CD14-positive monocyte (primary cell): Measurements from ENCODE around the gene PSTPIP1. TPM values are rescaled to one million over a fixed set of nuclear protein-coding genes. Genes with fewer than 3 reads are reported as not detected.

Source experiments
- DNase-seq, 3 donors: peaks; one replicate each; pipeline ENCODE4 v3.0.0-alpha.2; 2011 to 2022
- H2AFZ ChIP-seq: 2 replicates; pipeline ENCODE4 v1.6.0; 2012; ENCODE audit warnings: mild to moderate bottlenecking, low read depth, low read length, inconsistent platforms; ENCODE audit not compliant: insufficient read depth, poor library complexity, severe bottlenecking
- H3K27ac ChIP-seq, 2 donors: 1 replicate in 1 of 2; 2 replicates in 1 of 2; pipeline ENCODE4 v1.5.1; 2012 to 2013; ENCODE audit warnings: low read length in 2 of 2, control low read depth in 1 of 2, inconsistent platforms in 1 of 2, low read depth in 1 of 2, mild to moderate bottlenecking in 1 of 2
- H3K27me3 ChIP-seq, 2 donors: one replicate each; pipeline versions ENCODE4 v1.6.0 to v1.6.1; 2011 to 2013; ENCODE audit warnings: low read length in 2 of 2; ENCODE audit not compliant: control insufficient read depth in 2 of 2, insufficient read depth in 2 of 2
- H3K36me3 ChIP-seq, 2 donors: replicated peaks in 1 of 2; 1 replicate in 1 of 2; 2 replicates in 1 of 2; pipeline versions ENCODE4 v1.5.1 to v1.6.1; 2012 to 2013; ENCODE audit warnings: low read length in 2 of 2, control low read depth in 1 of 2, inconsistent platforms in 1 of 2, mild to moderate bottlenecking in 1 of 2; ENCODE audit not compliant: insufficient read depth in 2 of 2, control insufficient read depth in 1 of 2
- H3K4me1 ChIP-seq, 2 donors: 1 replicate in 1 of 2; 2 replicates in 1 of 2; pipeline versions ENCODE4 v1.5.1 to v1.6.1; 2012 to 2013; ENCODE audit warnings: low read length in 2 of 2, control low read depth in 1 of 2, inconsistent platforms in 1 of 2, mild to moderate bottlenecking in 1 of 2, moderate library complexity in 1 of 2; ENCODE audit not compliant: insufficient read depth in 2 of 2, control insufficient read depth in 1 of 2
- H3K4me2 ChIP-seq: replicated peaks from 2 replicates; pipeline ENCODE3; 2012; ENCODE audit warnings: low read length, moderate library complexity, mild to moderate bottlenecking; ENCODE audit not compliant: poor library complexity, severe bottlenecking; ENCODE audit errors: extremely low read depth
- H3K4me3 ChIP-seq, 3 experiments: fragments of 200-600 bp in 1 of 3; sonication (generic) in 1 of 3; replicated peaks in 1 of 3; 1 replicate in 2 of 3; 2 replicates in 1 of 3; pipeline ENCODE4 v1.5.1; 2011 to 2013; ENCODE audit warnings: low read length in 3 of 3, mild to moderate bottlenecking in 3 of 3, control low read depth in 2 of 3, low read depth in 2 of 3, inconsistent platforms in 1 of 3, moderate library complexity in 1 of 3
- H3K79me2 ChIP-seq: 2 replicates; pipeline ENCODE4 v1.6.0; 2012; ENCODE audit warnings: mild to moderate bottlenecking, control low read depth, inconsistent platforms, low read length, moderate library complexity; ENCODE audit not compliant: insufficient read depth
- H3K9ac ChIP-seq: 2 replicates; pipeline ENCODE4 v1.6.0; 2017; ENCODE audit warnings: low read length, mild to moderate bottlenecking; ENCODE audit not compliant: insufficient read depth, poor library complexity, severe bottlenecking
- H3K9me3 ChIP-seq, 2 donors: replicated peaks in 1 of 2; 1 replicate in 1 of 2; 2 replicates in 1 of 2; pipeline versions ENCODE4 v1.5.1 to v1.6.1; 2012 to 2013; ENCODE audit warnings: low read length in 2 of 2, control low read depth in 1 of 2; ENCODE audit not compliant: control insufficient read depth in 1 of 2, insufficient read depth in 1 of 2
- H4K20me1 ChIP-seq: 2 replicates; pipeline ENCODE4 v1.6.0; 2012; ENCODE audit warnings: mild to moderate bottlenecking, low read length, control low read depth, moderate library complexity; ENCODE audit not compliant: insufficient read depth
- H3K27ac Mint-ChIP-seq, 7 donors: one replicate each; pipeline ENCODE4 v1.8.0; 2020; ENCODE audit warnings: mild to moderate bottlenecking in 7 of 7, mixed read lengths in 7 of 7, moderate library complexity in 6 of 7, inconsistent platforms in 2 of 7
- H3K27me3 Mint-ChIP-seq, 3 donors: one replicate each; pipeline ENCODE4 v1.8.0; 2021 to 2022; ENCODE audit warnings: low read depth in 3 of 3, mild to moderate bottlenecking in 3 of 3, mixed read lengths in 3 of 3, moderate library complexity in 3 of 3, inconsistent platforms in 1 of 3
- H3K36me3 Mint-ChIP-seq, 2 donors: one replicate each; pipeline ENCODE4 v1.8.0; 2020; ENCODE audit warnings: mixed read lengths in 2 of 2, inconsistent platforms in 1 of 2, mild to moderate bottlenecking in 1 of 2
- H3K4me1 Mint-ChIP-seq: one replicate; pipeline ENCODE4 v1.8.0; 2020; ENCODE audit warnings: mild to moderate bottlenecking, mixed read lengths
- H3K4me3 Mint-ChIP-seq, 2 donors: one replicate each; pipeline ENCODE4 v1.8.0; 2020; ENCODE audit warnings: mild to moderate bottlenecking in 2 of 2, mixed read lengths in 2 of 2, moderate library complexity in 1 of 2
- H3K9me3 Mint-ChIP-seq, 7 donors: one replicate each; pipeline ENCODE4 v1.8.0; 2020 to 2022; ENCODE audit warnings: mixed read lengths in 7 of 7, mild to moderate bottlenecking in 6 of 7, moderate library complexity in 6 of 7, inconsistent platforms in 2 of 7
- WGBS: methylation state at CpG from one replicate; pipeline ENCODE4 v1.1.5; 2013; ENCODE audit warnings: missing lambda C conversion rate; ENCODE audit not compliant: insufficient coverage; 5-methylcytosine and 5-hydroxymethylcytosine counted together
- intact Hi-C, 2 donors: fragments of 100-400 bp; cut with micrococcal nuclease; formaldehyde crosslinking; loops; one replicate each; pipeline versions ENCODE4 v1.15.0 to v1.15.1; 2023
- polyA plus RNA-seq, 3 donors: library from polyadenylated mRNA; depleted of rRNA in 1 of 3; unstranded in 2 of 3; stranded (reverse) in 1 of 3; fragments of 300-500 nt in 2 of 3; fragments of >200 nt in 1 of 3; fragmentation: Illumina TruSeq in 2 of 3; gene quantifications; 1 replicate in 2 of 3; 2 replicates in 1 of 3; pipeline ENCODE4 v1.2.3, GENCODE V29; 2012 to 2021
- TF ChIP-seq, protein P1 (sequence below): fragments of 200-600 bp; IDR thresholded peaks from one replicate; pipeline ENCODE4 v1.8.0; 2022; ENCODE audit warnings: antibody characterized with exemption, mild to moderate bottlenecking

The PSTPIP1 gene
- polyA plus RNA-seq, 3 donors: 85.9 to 183 (median 86.8) TPM

DNA sequence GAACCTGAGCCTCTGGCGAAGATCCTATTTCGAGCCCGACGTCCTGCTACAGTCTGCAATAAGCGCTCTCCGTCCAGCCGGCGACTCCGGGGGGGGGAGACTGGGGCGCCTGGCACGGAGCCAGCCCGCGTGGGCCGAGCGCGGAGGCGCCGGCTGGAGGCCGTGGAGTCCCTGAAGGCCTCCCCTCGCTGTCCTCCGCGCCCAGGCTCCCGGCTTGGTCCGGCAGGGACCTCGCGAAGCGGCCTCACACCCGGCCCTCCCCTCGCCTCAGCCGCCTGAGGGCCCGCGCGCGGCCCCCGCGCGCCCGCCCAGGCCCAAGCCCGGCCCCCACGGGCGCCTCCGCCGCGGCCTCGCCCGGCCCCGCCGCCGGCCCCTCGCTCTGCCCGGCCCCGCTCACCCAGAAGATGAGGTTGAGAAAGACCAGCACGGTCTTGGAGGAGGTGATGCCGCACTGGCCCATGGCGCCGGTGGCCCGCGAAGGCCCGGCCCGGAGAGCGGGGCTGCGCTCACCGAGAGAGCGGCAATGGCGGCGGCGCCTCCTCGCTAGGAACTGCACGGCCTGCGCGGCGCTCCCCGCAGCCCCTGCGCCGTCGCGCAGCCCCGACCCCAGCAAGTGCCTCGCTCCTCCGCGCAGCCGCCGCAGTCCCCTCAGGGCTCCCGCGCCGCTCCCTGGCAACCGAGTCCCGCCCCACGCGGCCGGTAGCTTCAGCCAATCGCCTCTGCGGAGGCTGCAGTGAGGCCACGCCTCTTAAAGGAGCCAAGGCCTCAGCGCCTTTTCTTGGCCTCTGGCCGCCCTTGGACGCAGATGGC, 75.8 kb downstream of the PSTPIP1 start, which contains the start of gene TSPAN3:
TSS of gene TSPAN3 (minus strand) at position 615 of the 810 bp plus-strand sequence. CDS start at position 460, 155 bp downstream.
- peaks cover 36% of the 10 kb centered on the region for H3K4me1 Mint-ChIP-seq
- Histone ChIP-seq H3K4me1 (peaks cover 37 to 39% of the 10 kb centered on the region in 2 donors), H3K9ac (peak within 1 kb of the TSS; percentile 75), H3K27ac (peak within 1 kb of the TSS; percentile 20 to 77), H3K36me3 (no peaks in the 10 kb centered on the region), H3K79me2 (peaks cover 34% of the 10 kb centered on the region), H3K4me2 (peak within 1 kb of the TSS; percentile 70), H3K9me3 (no peaks in the 10 kb centered on the region), H3K27me3 (no peaks in the 10 kb centered on the region), H3K4me3 (peak within 1 kb of the TSS; percentile 42 to 86 (median 83)), H4K20me1 (peaks cover 14% of the 10 kb centered on the region), H2AFZ (peak within 1 kb of the TSS; percentile 81)
- peaks cover 0 to 4% (median 2%) of the 10 kb centered on the region in 3 donors for H3K27me3 Mint-ChIP-seq
- H3K4me3 Mint-ChIP-seq: peak within 1 kb of the TSS; percentile 82 to 89
- H3K36me3 Mint-ChIP-seq: no peaks in the 10 kb centered on the region
- WGBS: under 1% methylated on average over 97 of the region's 97 CpGs
- peaks cover 0 to 3% (median 0%) of the 10 kb centered on the region in 7 donors for H3K9me3 Mint-ChIP-seq
- intact Hi-C loops: loop anchor here in 1 of 2 donors (10.0 kb wide), 1 partner anchor 114 kb away; no protein-coding TSS in a partner anchor
- TF ChIP-seq, protein P1, sequence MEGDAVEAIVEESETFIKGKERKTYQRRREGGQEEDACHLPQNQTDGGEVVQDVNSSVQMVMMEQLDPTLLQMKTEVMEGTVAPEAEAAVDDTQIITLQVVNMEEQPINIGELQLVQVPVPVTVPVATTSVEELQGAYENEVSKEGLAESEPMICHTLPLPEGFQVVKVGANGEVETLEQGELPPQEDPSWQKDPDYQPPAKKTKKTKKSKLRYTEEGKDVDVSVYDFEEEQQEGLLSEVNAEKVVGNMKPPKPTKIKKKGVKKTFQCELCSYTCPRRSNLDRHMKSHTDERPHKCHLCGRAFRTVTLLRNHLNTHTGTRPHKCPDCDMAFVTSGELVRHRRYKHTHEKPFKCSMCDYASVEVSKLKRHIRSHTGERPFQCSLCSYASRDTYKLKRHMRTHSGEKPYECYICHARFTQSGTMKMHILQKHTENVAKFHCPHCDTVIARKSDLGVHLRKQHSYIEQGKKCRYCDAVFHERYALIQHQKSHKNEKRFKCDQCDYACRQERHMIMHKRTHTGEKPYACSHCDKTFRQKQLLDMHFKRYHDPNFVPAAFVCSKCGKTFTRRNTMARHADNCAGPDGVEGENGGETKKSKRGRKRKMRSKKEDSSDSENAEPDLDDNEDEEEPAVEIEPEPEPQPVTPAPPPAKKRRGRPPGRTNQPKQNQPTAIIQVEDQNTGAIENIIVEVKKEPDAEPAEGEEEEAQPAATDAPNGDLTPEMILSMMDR: no peak
- H3K27ac Mint-ChIP-seq: peak within 1 kb of the TSS; percentile 46 to 84 (median 66)
- DNase-seq: peak; percentile 84 to 90 (median 85)

DNA sequence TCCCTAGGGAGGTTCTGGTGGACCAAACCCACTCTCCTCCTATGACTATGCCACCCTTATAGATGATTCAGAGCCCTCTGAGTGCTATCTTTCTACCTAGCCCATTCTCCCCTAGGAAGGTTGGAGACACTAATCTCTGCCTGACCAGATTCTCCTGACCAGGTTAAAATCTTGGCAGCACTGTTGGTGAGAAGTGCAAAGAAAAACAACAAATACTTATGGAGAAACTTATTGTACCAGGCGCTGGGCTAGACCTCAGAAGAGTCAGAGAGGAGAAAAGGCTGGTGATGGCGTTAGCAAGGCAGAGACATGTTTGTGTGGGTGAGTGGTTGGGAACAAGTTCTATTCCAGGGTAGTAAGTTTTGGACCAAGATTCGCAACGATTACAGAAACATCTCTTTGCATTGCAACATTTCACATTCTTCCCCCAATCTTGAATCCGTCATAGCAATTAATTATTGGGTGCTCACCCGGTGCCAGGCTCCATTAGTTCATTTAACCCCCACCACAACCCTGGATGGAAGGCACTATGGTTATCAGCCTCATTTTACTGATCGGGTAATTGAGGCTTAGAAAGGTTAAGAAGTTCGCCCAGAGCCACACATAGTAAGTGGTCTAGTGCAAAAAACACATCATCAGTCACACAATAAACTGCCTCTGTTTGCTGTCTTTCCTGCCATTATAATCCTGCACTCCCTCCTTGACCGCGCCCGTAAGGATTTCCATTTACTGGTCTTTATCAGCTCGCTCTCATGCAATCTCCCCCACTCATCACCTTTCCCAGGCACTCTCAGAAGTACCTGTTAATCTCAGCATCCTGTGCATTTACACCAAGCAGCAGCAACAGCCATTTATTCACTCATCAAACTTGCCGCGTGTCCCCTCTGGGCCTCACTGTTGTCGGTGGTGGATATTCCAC, 76.6 kb downstream of the PSTPIP1 start:
- Mint-ChIP-seq H3K27me3 (peaks cover 0 to 7% (median 4%) of the 10 kb centered on the region in 3 donors), H3K36me3 (no peaks in the 10 kb centered on the region), H3K4me1 (peaks cover 34% of the 10 kb centered on the region), H3K9me3 (peaks cover 0 to 3% (median 0%) of the 10 kb centered on the region in 7 donors), H3K4me3 (peak overlapping the region; percentile 77 to 81), H3K27ac (peak overlapping the region in 5 of 7 donors; percentile 19 to 74 (median 66))
- 96% methylated on average over 9 of the region's 15 CpGs for WGBS
- peaks cover 14% of the 10 kb centered on the region for H4K20me1 ChIP-seq
- intact Hi-C loops: loop anchor here in 1 of 2 donors (10.0 kb wide), 1 partner anchor 113 kb away; no protein-coding TSS in a partner anchor
- H3K9me3 ChIP-seq: no peaks in the 10 kb centered on the region
- H3K4me2 ChIP-seq: peak overlapping the region; percentile 70
- peaks cover 25% of the 10 kb centered on the region for H3K79me2 ChIP-seq
- peak overlapping the region; percentile 75 for H3K9ac ChIP-seq
- H3K36me3 ChIP-seq: no peaks in the 10 kb centered on the region
- peak overlapping the region; percentile 81 for H2AFZ ChIP-seq
- no peak overlapping the region for H3K27ac ChIP-seq
- TF ChIP-seq, protein P1: no peak
- no peak for DNase-seq
- no peaks in the 10 kb centered on the region for H3K27me3 ChIP-seq
- peaks cover 35 to 36% of the 10 kb centered on the region in 2 donors for H3K4me1 ChIP-seq
- H3K4me3 ChIP-seq: peak overlapping the region in 2 of 3 experiments; percentile 42 to 83
